Thymus (tissue), 11 donors: ENCODE measurements around the gene SWSAP1. TPM values are rescaled to one million over a fixed set of nuclear protein-coding genes. Genes with fewer than 3 reads are reported as not detected.

Source experiments
- DNase-seq, 9 donors: peaks; one replicate each; pipeline ENCODE4 v3.0.0-alpha.2; 2013; ENCODE audit warnings: low spot score in 9 of 9, low read depth in 6 of 9, missing footprints in 1 of 9
- H3K27ac ChIP-seq, 2 donors: one replicate each; pipeline ENCODE4 v1.5.1; 2013; ENCODE audit warnings: control low read depth in 1 of 2, low read depth in 1 of 2, low read length in 1 of 2, mild to moderate bottlenecking in 1 of 2, moderate library complexity in 1 of 2
- H3K27me3 ChIP-seq, 2 donors: one replicate each; pipeline ENCODE4 v1.5.1; 2013; ENCODE audit warnings: low read length in 1 of 2; ENCODE audit not compliant: control insufficient read depth in 2 of 2, insufficient read depth in 1 of 2
- H3K36me3 ChIP-seq, 2 donors: one replicate each; pipeline ENCODE4 v1.5.1; 2013; ENCODE audit warnings: low read length in 1 of 2, mild to moderate bottlenecking in 1 of 2, moderate library complexity in 1 of 2; ENCODE audit not compliant: control insufficient read depth in 2 of 2, insufficient read depth in 2 of 2
- H3K4me1 ChIP-seq, 2 donors: one replicate each; pipeline ENCODE4 v1.5.1; 2013; ENCODE audit warnings: low read length in 2 of 2; ENCODE audit not compliant: control insufficient read depth in 2 of 2, insufficient read depth in 2 of 2
- H3K4me3 ChIP-seq, 2 donors: one replicate each; pipeline ENCODE4 v1.5.1; 2013; ENCODE audit warnings: low read length in 2 of 2, control low read depth in 1 of 2, mild to moderate bottlenecking in 1 of 2
- H3K9me3 ChIP-seq, 2 donors: one replicate each; pipeline ENCODE4 v1.5.1; 2013; ENCODE audit warnings: low read length in 1 of 2, mild to moderate bottlenecking in 1 of 2; ENCODE audit not compliant: control insufficient read depth in 2 of 2, insufficient read depth in 1 of 2
- WGBS: extraction: QIAGEN DNeasy Blood & Tissue Kit; methylation state at CpG from one replicate; pipeline ENCODE4 v1.1.7; 2013; 5-methylcytosine and 5-hydroxymethylcytosine counted together
- polyA plus RNA-seq: library from polyadenylated mRNA; stranded (reverse); fragments of 200-250 nt; gene quantifications from one replicate; pipeline ENCODE4 v1.2.3, GENCODE V29; 2013
- total RNA-seq: library from RNA; stranded (reverse); fragments of 120-200 nt; gene quantifications from one replicate; pipeline ENCODE4 v1.2.4, GENCODE V29; 2013
- donor health status: healthy.

Gene SWSAP1
- total and polyA plus RNA-seq, 2 donors: 3.3 to 5.9 TPM

DNA sequence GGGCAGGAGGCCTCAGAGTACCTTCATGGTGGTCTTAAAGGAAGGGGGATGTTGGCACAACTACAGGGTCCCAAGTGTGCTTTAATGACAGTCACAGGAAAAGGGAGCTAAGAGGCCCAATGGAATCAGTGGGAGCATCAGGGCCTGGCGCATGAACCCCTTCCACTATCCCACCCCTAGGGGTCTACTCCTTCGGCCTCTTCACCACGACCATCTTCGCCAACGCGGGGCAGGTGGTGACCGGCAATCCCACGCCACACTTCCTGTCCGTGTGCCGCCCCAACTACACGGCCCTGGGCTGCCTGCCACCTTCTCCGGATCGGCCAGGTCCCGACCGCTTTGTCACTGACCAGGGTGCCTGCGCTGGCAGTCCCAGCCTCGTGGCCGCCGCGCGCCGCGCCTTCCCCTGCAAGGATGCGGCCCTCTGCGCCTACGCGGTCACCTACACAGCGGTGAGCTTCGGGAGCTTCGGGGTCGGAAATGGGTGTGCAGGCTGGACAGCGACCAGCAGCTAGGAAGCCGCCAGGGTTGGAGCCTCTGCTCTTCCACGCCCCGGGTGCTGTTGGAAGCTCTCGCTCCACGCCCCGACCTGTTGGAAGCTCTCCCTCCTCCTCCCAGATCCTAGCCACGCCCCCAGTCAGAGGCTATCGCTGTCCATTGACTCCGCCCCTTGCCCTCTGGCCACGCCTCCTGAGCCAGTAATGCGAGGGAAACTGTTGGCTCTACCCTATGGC is 13.3 kb upstream of the SWSAP1 start:
- no peak for DNase-seq
- Histone ChIP-seq H3K36me3 (no peaks in the 10 kb centered on the region), H3K27ac (no peak overlapping the region), H3K4me3 (no peak overlapping the region), H3K4me1 (peaks cover 0 to 12% of the 10 kb centered on the region in 2 donors), H3K27me3 (peaks cover 0 to 61% of the 10 kb centered on the region in 2 donors), H3K9me3 (no peaks in the 10 kb centered on the region)
- WGBS: 93% methylated on average over 43 of the region's 43 CpGs

DNA sequence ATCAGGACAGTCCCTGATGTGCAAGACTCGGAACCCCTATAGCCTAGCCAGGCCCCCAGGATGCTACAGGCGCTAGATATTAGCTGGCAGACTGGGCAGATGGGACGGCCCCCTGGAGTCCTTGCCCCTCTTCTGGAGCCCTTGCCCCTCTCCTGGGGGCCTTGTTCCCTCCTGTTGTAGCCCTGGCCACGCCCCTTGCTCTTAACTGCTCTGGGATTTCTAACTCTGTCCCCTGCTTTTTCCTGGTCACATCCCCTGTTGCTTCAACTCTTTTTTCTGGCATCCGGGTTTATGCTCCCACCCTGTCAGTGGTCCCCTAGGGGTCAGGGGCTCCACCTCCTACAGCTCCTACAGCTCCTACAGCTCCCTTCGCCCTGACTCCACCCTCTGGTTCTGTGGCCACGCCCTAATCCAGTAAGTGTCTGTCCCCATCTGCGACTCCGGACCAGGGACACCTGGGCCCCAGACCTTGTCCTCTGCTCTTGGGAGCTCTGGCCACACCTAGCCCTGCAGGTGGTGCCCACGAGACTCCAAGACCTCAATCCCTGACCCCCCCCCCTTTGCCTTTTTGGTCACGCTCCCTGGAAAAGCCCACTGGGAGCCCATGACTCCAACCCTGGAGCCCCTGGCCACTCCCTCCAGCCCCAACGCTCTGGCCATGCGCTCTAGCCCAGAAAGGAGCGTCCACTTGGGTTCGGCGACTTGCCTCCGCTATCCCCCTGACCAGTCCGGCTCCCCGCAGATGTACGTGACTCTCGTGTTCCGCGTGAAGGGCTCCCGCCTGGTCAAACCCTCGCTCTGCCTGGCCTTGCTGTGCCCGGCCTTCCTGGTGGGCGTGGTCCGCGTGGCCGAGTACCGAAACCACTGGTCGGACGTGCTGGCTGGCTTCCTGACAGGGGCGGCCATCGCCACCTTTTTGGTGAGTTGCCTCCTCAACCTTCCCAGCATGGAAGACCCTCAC is 12.4 kb upstream of the SWSAP1 start:
- no peaks in the 10 kb centered on the region for H3K36me3 ChIP-seq
- H3K27ac ChIP-seq: no peak overlapping the region
- H3K4me3 ChIP-seq: no peak overlapping the region
- H3K4me1 ChIP-seq: peaks cover 0 to 5% of the 10 kb centered on the region in 2 donors
- peaks cover 0 to 52% of the 10 kb centered on the region in 2 donors for H3K27me3 ChIP-seq
- 97% methylated on average over 35 of the region's 35 CpGs for whole genome bisulfite sequencing
- no peaks in the 10 kb centered on the region for H3K9me3 ChIP-seq
- no peak for DNase-seq

DNA sequence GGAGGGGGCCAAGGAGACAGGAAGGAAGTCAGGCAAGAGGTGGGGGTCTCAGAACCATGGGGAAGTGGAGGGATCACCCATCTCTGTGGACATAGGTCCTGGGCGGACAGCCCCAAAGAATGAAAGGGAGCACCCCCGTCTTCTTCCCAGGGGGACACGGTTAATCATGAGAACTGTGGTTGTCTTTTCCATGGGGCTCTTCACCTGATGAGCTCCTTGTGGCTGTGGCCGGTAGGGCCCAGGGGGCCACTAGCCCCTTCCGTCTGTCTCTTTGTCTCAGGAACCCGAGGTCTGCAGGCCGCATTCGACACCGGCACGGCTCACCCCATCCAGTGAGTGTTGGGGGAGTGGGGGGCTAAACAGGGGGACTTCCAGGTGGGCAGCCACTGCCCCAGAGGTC is 10.6 kb upstream of the SWSAP1 start:
- Histone ChIP-seq H3K4me1 (peaks cover 0 to 5% of the 10 kb centered on the region in 2 donors), H3K27ac (no peak overlapping the region), H3K9me3 (no peaks in the 10 kb centered on the region), H3K36me3 (peaks cover 0 to 5% of the 10 kb centered on the region in 2 donors), H3K27me3 (peaks cover 0 to 38% of the 10 kb centered on the region in 2 donors), H3K4me3 (no peak overlapping the region)
- WGBS: 96% methylated on average over 10 of the region's 10 CpGs
- no peak for DNase-seq

DNA sequence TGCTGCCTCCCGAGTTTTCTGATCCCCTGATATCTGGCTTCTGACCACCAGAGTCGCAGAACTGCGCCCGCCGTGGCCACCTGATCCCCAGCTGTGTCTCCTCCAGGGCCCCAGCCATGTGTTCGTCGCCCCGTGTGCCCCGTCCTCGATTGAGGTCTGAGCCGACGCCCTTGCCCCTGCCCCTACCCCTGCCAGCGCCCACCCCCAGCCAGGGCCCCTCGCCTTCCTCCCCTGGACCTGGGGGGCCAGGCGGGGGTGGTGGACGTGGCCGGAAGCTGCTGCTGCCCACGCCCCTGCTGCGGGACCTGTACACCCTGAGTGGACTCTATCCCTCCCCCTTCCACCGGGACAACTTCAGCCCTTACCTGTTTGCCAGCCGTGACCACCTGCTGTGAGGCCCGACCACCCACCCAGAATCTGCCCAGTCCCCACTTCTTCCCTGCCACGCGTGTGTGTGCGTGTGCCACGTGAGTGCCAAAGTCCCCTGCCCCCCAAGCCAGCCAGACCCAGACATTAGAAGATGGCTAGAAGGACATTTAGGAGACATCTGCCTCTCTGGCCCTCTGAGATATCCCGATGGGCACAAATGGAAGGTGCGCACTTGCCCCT is 10.1 kb upstream of the SWSAP1 start:
- Histone ChIP-seq H3K9me3 (no peaks in the 10 kb centered on the region), H3K27me3 (peaks cover 0 to 33% of the 10 kb centered on the region in 2 donors), H3K36me3 (peaks cover 0 to 5% of the 10 kb centered on the region in 2 donors), H3K27ac (no peak overlapping the region), H3K4me1 (peaks cover 0 to 5% of the 10 kb centered on the region in 2 donors), H3K4me3 (no peak overlapping the region)
- 96% methylated on average over 28 of the region's 28 CpGs for WGBS
- no peak for DNase-seq

DNA sequence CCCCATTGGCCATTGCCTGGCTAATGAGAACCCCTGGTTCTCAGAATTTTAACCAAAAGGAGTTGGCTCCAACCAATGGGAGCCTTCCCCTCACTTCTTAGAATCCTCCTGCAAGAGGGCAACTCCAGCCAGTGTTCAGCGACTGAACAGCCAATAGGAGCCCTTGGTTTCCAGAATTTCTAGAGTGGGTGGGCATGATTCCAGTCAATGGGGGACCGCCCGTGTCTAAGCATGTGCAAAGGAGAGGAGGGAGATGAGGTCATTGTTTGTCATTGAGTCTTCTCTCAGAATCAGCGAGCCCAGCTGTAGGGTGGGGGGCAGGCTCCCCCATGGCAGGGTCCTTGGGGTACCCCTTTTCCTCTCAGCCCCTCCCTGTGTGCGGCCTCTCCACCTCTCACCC is 9.5 kb upstream of the SWSAP1 start:
- peaks cover 0 to 5% of the 10 kb centered on the region in 2 donors for H3K36me3 ChIP-seq
- no peak overlapping the region for H3K4me3 ChIP-seq
- WGBS: 91% methylated on average over 5 of the region's 5 CpGs
- H3K27ac ChIP-seq: no peak overlapping the region
- H3K4me1 ChIP-seq: peaks cover 0 to 5% of the 10 kb centered on the region in 2 donors
- peaks cover 0 to 27% of the 10 kb centered on the region in 2 donors for H3K27me3 ChIP-seq
- H3K9me3 ChIP-seq: no peaks in the 10 kb centered on the region
- no peak for DNase-seq

DNA sequence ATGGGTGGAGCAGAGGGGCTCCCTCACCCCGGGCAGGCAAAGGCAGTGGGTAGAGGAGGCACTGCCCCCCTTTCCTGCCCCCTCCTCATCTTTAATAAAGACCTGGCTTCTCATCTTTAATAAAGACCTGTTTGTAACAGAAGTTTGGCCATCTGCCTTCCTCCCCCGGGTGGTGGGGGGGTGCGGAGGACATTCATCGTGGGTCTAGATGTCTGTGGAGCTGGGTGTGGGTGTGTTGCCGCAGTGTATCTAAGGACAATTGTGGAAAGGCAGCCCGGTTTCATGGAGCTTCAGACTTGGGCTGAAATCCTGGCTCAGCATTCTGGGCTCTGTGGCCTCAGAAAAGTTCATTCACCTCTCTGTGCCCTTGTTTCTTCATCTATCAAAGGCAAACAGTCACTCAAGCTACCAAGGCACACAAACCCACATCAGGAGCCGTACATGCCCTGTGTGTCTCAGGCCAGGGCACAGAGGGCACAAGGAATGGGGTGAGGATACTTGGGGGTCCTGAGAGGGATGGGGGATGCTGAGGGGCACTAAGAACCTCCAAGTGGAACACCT is 8.8 kb upstream of the SWSAP1 start:
- Histone ChIP-seq H3K9me3 (no peaks in the 10 kb centered on the region), H3K36me3 (peaks cover 0 to 5% of the 10 kb centered on the region in 2 donors), H3K27ac (no peak overlapping the region), H3K4me1 (peaks cover 0 to 5% of the 10 kb centered on the region in 2 donors), H3K27me3 (peaks cover 0 to 20% of the 10 kb centered on the region in 2 donors), H3K4me3 (no peak overlapping the region)
- 98% methylated on average over 7 of the region's 7 CpGs for WGBS
- no peak for DNase-seq

DNA sequence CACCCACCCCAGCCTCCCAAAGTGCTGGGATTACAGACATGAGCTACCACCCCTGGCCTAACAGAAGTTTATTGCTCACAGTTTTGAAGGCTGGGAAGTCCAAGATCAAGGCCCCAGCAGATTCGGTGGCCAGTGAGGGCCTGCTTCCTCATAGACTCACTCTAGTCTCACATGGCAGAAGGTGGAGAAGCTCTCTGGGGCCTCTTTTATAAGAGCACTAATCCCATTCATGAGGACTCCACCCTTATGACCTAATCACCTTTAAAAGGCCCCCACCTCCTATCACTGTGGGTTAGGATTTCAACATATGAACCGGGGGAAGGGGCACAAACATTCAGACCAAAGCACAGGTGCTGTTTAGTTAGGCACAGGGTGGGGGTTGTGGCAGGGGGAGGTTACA is 6.9 kb upstream of the SWSAP1 start:
- WGBS: 87% methylated on average over 2 of the region's 2 CpGs
- no peak overlapping the region for H3K4me3 ChIP-seq
- H3K27me3 ChIP-seq: peaks cover 0 to 1% of the 10 kb centered on the region in 2 donors
- H3K36me3 ChIP-seq: peaks cover 0 to 5% of the 10 kb centered on the region in 2 donors
- no peak overlapping the region for H3K27ac ChIP-seq
- DNase-seq: no peak
- H3K9me3 ChIP-seq: no peaks in the 10 kb centered on the region
- H3K4me1 ChIP-seq: no peaks in the 10 kb centered on the region

DNA sequence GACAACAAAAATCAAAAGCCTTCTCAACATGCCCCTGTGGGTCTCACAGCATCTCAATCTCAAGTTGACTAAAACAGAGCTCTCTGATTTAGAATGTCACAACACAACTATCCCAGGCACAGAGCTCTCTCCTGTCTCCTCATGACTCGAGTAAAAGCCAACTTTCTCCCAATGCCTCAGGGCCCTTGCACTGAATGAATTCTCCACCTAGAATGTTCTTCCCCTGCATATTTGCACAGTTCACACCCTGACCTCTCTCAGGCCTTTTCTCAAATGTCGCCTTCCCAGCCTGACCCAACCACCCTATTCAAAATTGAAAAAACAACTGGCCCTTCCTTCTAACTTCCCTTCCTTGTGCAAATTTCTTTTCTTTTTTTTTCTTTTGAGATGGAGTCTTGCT is 3.7 kb upstream of the SWSAP1 start:
- Histone ChIP-seq H3K27me3 (no peaks in the 10 kb centered on the region), H3K36me3 (peaks cover 0 to 5% of the 10 kb centered on the region in 2 donors), H3K4me3 (no peak overlapping the region), H3K27ac (no peak overlapping the region), H3K4me1 (peaks cover 7 to 18% of the 10 kb centered on the region in 2 donors), H3K9me3 (no peaks in the 10 kb centered on the region)
- DNase-seq: no peak
- WGBS: 98% methylated on average over 2 of the region's 2 CpGs
